ENCODE data around the gene KLF13.

Gene KLF13

GRCh38 chr15:31340592-31340991 is 14.0 kb downstream of the KLF13 start:
- peaks cover 93% of the 10 kb centered on the region for H3K4me1 ChIP-seq (ENCODE audit: low read length)

GRCh38 chr15:31341071-31341470 is 14.4 kb downstream of the KLF13 start:
- H3K9me2 ChIP-seq (replicated peaks; ENCODE audit: insufficient read depth, low read length): no peaks in the 10 kb centered on the region
- no peak overlapping the region for H3K9ac ChIP-seq (ENCODE audit: low read length)
- peaks cover 56% of the 10 kb centered on the region for H3F3A ChIP-seq (ENCODE audit: insufficient read depth, low read length)
- TF ChIP-seq EZH2 (optimal IDR thresholded peaks at IDR 0.05; ENCODE audit: low read depth, low read length) (no peak), EZH2phosphoT487 (IDR thresholded peaks at IDR 0.05; ENCODE audit: low read length) (no peak), CTCF (IDR thresholded peaks at IDR 0.05; ENCODE audit: low read length) (no peak)
- H2AFZ ChIP-seq (ENCODE audit: low read length): no peak overlapping the region
- DNase-seq: no peak
- no peaks in the 10 kb centered on the region for H3K36me3 ChIP-seq (replicated peaks; ENCODE audit: insufficient read depth, low read length)
- no peaks in the 10 kb centered on the region for H3K27me3 ChIP-seq (replicated peaks; ENCODE audit: insufficient read depth, low read length)
- no peaks in the 10 kb centered on the region for H4K20me1 ChIP-seq (ENCODE audit: insufficient read depth, low read length)
- H3K27ac ChIP-seq (ENCODE audit: low read length): peak overlapping the region; percentile 12; the same call in 1 of the 2 replicates
- H3K79me2 ChIP-seq (ENCODE audit: low read length): peaks cover 100% of the 10 kb centered on the region
- peaks cover 88% of the 10 kb centered on the region for H3K4me1 ChIP-seq (ENCODE audit: low read length)
- no peak overlapping the region for H3K4me3 ChIP-seq (ENCODE audit: low read length)
- peak overlapping the region; percentile 13; the same call in 1 of the 2 replicates for H3K4me2 ChIP-seq (ENCODE audit: low read depth, low read length)
- H3K9me3 ChIP-seq (replicated peaks; ENCODE audit: insufficient read depth, low read length): no peaks in the 10 kb centered on the region

More at GRCh38 chr15:31340592-31340991, 14.0 kb downstream of the KLF13 start:
- no peak overlapping the region; the same call in 1 of the 2 replicates for H3K4me2 ChIP-seq (ENCODE audit: low read depth, low read length)
- H3K4me3 ChIP-seq (ENCODE audit: low read length): no peak overlapping the region
- peaks cover 52% of the 10 kb centered on the region for H3F3A ChIP-seq (ENCODE audit: insufficient read depth, low read length)
- H3K9ac ChIP-seq (ENCODE audit: low read length): no peak overlapping the region
- no peaks in the 10 kb centered on the region for H3K27me3 ChIP-seq (replicated peaks; ENCODE audit: insufficient read depth, low read length)
- H3K79me2 ChIP-seq (ENCODE audit: low read length): peaks cover 100% of the 10 kb centered on the region
- no peak overlapping the region for H2AFZ ChIP-seq (ENCODE audit: low read length)
- no peak overlapping the region; the same call in 1 of the 2 replicates for H3K27ac ChIP-seq (ENCODE audit: low read length)
- TF ChIP-seq EZH2phosphoT487 (IDR thresholded peaks at IDR 0.05; ENCODE audit: low read length): no peak
- no peak for TF ChIP-seq CTCF (IDR thresholded peaks at IDR 0.05; ENCODE audit: low read length)
- no peak for TF ChIP-seq EZH2 (optimal IDR thresholded peaks at IDR 0.05; ENCODE audit: low read depth, low read length)
- DNase-seq: no peak
- no peaks in the 10 kb centered on the region for H3K9me2 ChIP-seq (replicated peaks; ENCODE audit: insufficient read depth, low read length)
- H3K36me3 ChIP-seq (replicated peaks; ENCODE audit: insufficient read depth, low read length): no peaks in the 10 kb centered on the region
- no peaks in the 10 kb centered on the region for H3K9me3 ChIP-seq (replicated peaks; ENCODE audit: insufficient read depth, low read length)
- no peaks in the 10 kb centered on the region for H4K20me1 ChIP-seq (ENCODE audit: insufficient read depth, low read length)

- Histone ChIP-seq H3F3A (ENCODE audit: insufficient read depth, low read length) (peaks cover 56% of the 10 kb centered on the region), H3K9me3 (replicated peaks; ENCODE audit: insufficient read depth, low read length) (no peaks in the 10 kb centered on the region), H3K9me2 (replicated peaks; ENCODE audit: insufficient read depth, low read length) (no peaks in the 10 kb centered on the region), H3K36me3 (replicated peaks; ENCODE audit: insufficient read depth, low read length) (no peaks in the 10 kb centered on the region), H3K79me2 (ENCODE audit: low read length) (peaks cover 100% of the 10 kb centered on the region), H3K4me3 (ENCODE audit: low read length) (no peak overlapping the region), H3K4me1 (ENCODE audit: low read length) (peaks cover 83% of the 10 kb centered on the region), H3K27me3 (replicated peaks; ENCODE audit: insufficient read depth, low read length) (no peaks in the 10 kb centered on the region), H4K20me1 (ENCODE audit: insufficient read depth, low read length) (no peaks in the 10 kb centered on the region), H3K27ac (ENCODE audit: low read length) (peak overlapping the region; percentile 12; the same call in 1 of the 2 replicates), H3K9ac (ENCODE audit: low read length) (no peak overlapping the region), H2AFZ (ENCODE audit: low read length) (no peak overlapping the region), H3K4me2 (ENCODE audit: low read depth, low read length) (no peak overlapping the region)
- TF ChIP-seq EZH2 (optimal IDR thresholded peaks at IDR 0.05; ENCODE audit: low read depth, low read length) (no peak), CTCF (IDR thresholded peaks at IDR 0.05; ENCODE audit: low read length) (no peak), EZH2phosphoT487 (IDR thresholded peaks at IDR 0.05; ENCODE audit: low read length) (no peak)
- DNase-seq: no peak
Measured at GRCh38 chr15:31341496-31342195, 15.0 kb downstream of the KLF13 start.
